GM21423 (cell line): ENCODE results near the gene SCUBE1.

Source experiments
- ATAC-seq: cut with Tn5 transposase; IDR thresholded peaks from one replicate; pipeline ENCODE4 v1.9.1; 2021; ENCODE audit warnings: mild to moderate bottlenecking, moderate library complexity; ENCODE audit not compliant: unreplicated experiment

SCUBE1 gene

GRCh38 chr22:43222262-43222661 lies 120.9 kb downstream of the SCUBE1 start:
- ATAC-seq: no peak

GRCh38 chr22:43220625-43221380 lies 122.4 kb downstream of the SCUBE1 start:
- ATAC-seq: no peak

GRCh38 chr22:43218786-43219185 lies 124.4 kb downstream of the SCUBE1 start:
- no peak for ATAC-seq

- ATAC-seq: no peak
Measured at GRCh38 chr22:43217285-43218030, 125.7 kb downstream of the SCUBE1 start.

- ATAC-seq: no peak
Measured at GRCh38 chr22:43216738-43217137, 126.4 kb downstream of the SCUBE1 start.

- no peak for ATAC-seq
Measured at GRCh38 chr22:43213962-43214361, 129.2 kb downstream of the SCUBE1 start.

GRCh38 chr22:43213051-43213450 lies 130.1 kb downstream of the SCUBE1 start:
- no peak for ATAC-seq

DNA sequence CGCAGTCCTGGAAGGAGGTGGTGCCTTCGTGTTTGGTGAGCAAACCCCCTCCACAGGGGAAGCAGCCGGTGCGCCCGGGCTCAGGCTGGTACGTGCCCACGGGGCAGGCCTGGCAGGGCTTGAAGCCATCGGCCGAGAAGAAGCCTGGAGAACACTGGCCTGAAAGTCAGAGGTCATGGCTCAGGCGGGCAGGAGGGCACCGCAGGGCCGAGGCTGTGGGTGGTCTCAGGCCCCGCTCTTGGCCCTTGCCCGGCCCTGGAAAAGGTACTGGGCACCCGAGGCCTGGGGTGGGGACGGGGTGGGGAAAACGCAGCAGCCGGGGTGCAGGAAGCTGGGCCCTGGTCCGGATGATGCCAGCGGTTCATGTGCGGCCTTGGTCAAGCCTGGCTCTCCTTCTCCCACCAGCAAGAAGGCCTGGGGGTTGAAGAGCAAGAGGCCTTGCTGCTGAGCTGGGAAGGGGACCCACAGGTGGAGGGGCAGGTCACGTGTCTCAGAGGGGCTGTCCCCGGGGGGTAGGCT lies 130.7 kb downstream of the SCUBE1 start:
- ATAC-seq: no peak

DNA sequence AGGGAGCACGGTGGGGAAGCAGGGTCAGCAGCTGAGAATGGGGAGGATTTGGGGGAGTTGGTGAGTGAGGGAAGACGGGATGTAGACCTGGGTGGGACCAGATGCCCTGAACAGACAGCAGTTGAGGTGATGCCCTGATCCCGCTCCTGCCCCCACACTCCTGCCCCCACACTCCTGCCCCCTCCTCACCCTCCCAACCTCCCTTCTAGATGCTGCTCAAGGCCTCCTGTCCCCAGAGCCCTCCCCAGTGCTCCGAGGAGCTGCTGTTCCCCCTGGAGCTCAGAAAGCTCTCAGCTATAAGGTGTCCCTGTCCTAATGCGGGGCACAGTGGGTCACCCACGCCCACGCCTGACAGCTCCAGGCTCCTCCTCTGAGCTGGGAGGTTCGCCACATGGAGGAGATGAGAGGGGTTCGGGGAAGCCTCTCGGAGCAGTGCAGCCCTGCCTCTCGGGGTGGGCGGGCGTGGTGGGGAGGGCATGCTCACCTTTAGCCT lies 131.2 kb downstream of the SCUBE1 start:
- no peak for ATAC-seq

DNA sequence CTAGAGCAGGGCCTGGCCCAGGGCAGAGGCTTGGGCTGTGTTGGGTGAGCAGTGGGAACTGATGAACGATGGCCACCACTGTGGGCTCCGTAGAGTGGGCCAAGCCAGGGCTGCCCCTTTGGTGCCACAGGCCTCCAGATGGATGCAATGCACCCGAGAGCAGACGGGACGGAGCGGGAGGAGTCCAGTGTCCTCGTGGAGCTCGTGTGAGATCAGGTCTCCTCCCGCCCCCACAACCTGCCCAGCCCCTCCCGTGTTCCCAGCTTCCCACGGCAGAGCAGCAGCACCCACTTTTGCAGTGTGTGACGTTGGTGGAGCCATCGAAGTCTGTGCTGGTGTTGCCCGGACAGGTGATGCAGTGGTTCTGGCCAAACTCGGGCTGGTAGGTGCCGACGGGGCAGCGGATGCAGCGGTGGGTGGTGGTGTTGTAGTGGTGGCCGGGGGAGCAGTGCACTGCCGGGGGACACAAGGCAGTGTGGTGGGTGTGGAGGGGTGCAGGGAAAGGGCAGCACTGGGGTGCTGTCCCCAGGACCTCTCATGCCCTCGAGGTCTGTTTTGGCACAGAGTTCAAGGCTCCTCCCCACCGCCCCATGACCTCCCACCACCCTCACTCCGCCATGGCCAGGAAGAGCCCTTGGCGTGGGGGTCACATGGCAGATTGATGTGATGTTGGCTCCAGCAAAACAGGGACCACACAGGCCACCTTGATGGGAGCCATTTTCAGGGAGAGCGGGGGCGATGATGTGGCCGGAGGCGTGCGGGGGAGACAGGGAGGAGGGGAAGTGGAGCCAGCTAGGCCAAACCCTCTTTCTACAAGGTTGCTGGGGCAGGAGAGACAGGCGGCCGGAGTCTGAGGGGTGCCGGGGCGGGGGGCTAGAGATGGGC lies 132.3 kb downstream of the SCUBE1 start:
- no peak for ATAC-seq

- ATAC-seq: no peak
Measured at GRCh38 chr22:43209971-43210370, 133.2 kb downstream of the SCUBE1 start.

DNA sequence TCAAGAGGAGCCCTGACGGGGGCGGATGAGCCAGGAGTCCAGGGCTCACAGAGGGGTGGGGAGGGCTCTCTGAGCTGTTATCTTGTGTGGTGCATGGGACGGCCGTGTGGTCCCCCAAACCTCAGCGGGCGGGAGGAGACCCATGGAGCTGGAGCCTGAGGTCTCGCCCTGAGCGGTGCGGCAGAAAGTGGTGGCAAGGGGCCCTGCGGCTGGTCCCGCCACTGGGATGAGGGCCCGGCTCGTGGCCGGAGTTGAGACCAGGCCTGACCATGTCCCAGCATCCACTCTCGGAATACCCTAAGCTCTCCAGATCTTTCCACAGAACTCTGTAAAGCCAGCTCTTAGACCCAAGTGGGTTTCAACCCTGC lies 133.7 kb downstream of the SCUBE1 start:
- ATAC-seq: no peak

DNA sequence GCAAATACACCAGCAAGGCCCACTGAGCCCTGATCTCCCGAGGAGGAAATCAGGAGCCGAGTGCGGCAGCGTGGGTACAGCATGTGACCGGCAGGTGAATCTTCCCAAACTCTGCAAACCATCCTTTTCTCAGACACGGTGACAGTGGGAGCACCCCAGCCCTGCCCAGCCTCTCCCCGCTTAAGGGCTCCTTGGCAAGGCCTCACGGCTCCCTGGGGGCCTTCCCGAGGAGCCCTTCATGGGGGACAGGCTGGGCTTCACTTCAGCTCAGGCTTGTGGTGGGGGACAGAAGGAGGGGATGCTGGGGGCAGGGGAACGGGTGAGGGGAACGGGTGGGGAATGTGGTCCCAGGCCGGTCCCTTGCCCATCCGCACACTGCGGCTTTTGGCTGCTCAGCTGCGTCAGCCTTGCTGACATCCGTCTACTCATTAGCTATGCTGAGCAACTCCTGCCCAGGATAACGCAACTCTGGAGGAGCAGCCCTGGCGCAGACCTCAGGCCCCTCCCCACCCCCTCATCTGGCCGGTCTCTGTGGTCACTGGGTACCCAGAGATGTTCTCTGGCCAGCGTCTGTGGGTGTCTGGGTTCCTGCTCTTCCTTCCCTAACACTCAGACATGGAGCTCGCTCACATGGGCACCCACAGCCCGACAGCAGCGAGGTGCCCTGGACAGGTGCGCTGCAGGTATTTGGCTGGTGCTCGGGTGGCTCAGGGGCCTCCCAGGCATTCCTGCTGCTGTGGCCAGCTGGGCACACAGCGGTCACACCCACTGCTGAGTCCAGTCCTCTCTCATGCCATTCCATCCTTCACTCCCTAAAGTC lies 134.3 kb downstream of the SCUBE1 start:
- no peak for ATAC-seq

- ATAC-seq: no peak
Measured at GRCh38 chr22:43207849-43208702, 135.1 kb downstream of the SCUBE1 start.

- ATAC-seq: no peak
Measured at GRCh38 chr22:43207386-43207785, 135.8 kb downstream of the SCUBE1 start.

DNA sequence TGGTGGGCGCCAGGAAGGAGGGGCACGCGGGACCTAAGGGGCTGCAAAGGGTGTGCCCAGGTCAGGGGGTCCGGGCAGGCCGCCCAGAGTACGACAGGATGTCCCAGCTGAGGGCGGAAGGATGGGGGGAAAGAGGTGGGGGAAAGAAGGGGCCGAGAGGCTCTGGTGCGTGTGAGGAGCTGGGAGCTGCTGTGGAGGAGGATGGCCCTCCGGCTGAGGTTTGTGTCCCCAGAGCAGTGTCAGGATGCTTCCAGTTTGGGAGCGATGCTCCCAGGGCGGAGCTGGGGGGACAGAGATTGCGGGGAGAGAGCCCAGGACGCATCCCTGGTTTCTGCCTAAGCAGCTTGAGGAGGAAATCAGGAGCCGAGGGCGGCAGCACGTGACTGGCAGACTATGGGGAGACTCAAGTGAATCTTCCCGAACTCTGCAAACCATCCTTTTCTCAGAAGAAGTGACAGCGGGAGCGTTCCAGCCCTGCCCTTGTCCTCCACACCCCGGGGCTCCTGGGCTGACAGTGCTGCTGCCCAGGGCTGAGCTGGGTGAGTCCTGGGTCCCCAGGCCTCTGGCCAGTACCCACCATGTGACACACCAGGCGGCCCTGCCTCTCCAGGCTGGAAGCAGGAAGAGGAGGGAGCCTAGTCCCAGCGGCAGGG lies 136.5 kb downstream of the SCUBE1 start:
- no peak for ATAC-seq

GRCh38 chr22:43205748-43206508 lies 137.2 kb downstream of the SCUBE1 start:
- ATAC-seq: no peak

- no peak for ATAC-seq
Measured at GRCh38 chr22:43205261-43205691, 137.9 kb downstream of the SCUBE1 start.
